SK-N-SH treated with all-trans-retinoic acid at 6 μM for 48 hours (cell line): ENCODE measurements around the gene PPP1R12B.
"Not testable (repeated sequence)": the region's sequence is repeated elsewhere in the genome, so short reads cannot be mapped to it uniquely, and the experiment has no call there.

Experiments used
- BACH2 ChIP-seq: fragments of 250-450 bp; sonication (Bioruptor Pico); IDR thresholded peaks from 2 replicates; pipeline ENCODE4 v1.9.0; 2021; ENCODE audit warnings: mild to moderate bottlenecking, borderline replicate concordance
- SNAI2 ChIP-seq: fragments of 250-450 bp; sonication (Bioruptor Pico); IDR thresholded peaks from 2 replicates; pipeline ENCODE4 v1.5.0; 2020; ENCODE audit warnings: mild to moderate bottlenecking, moderate library complexity
- ZC3H10 ChIP-seq: fragments of 250-450 bp; sonication (Bioruptor Pico); IDR thresholded peaks from 2 replicates; pipeline ENCODE4 v1.5.1; 2021; ENCODE audit warnings: mild to moderate bottlenecking, moderate library complexity
- ZFP3 ChIP-seq: fragments of 250-450 bp; sonication (Bioruptor Pico); IDR thresholded peaks from 2 replicates; pipeline ENCODE4 v1.5.0; 2020; ENCODE audit warnings: mild to moderate bottlenecking, moderate library complexity
- ZFP30 ChIP-seq: fragments of 450-650 bp; formaldehyde crosslinking; IDR thresholded peaks from 2 replicates; pipeline ENCODE4 v1.5.0; 2022; ENCODE audit warnings: mild to moderate bottlenecking, moderate library complexity
- ZNF70 ChIP-seq: fragments of 450-650 bp; formaldehyde crosslinking; IDR thresholded peaks from 2 replicates; pipeline ENCODE4 v1.5.0; 2020; ENCODE audit warnings: mild to moderate bottlenecking, moderate library complexity
- TF ChIP-seq, protein P1 (sequence below): fragments of 250-450 bp; sonication (Bioruptor Pico); IDR thresholded peaks from 2 replicates; pipeline ENCODE4 v1.5.1; 2020; ENCODE audit warnings: low read depth, mild to moderate bottlenecking, moderate library complexity
- TF ChIP-seq, protein P2 (sequence below): fragments of 250-450 bp; sonication (Bioruptor Pico); IDR thresholded peaks from 2 replicates; pipeline ENCODE4 v1.8.0; 2020; ENCODE audit warnings: mild to moderate bottlenecking, moderate library complexity, borderline replicate concordance

- TF ChIP-seq, protein P1, sequence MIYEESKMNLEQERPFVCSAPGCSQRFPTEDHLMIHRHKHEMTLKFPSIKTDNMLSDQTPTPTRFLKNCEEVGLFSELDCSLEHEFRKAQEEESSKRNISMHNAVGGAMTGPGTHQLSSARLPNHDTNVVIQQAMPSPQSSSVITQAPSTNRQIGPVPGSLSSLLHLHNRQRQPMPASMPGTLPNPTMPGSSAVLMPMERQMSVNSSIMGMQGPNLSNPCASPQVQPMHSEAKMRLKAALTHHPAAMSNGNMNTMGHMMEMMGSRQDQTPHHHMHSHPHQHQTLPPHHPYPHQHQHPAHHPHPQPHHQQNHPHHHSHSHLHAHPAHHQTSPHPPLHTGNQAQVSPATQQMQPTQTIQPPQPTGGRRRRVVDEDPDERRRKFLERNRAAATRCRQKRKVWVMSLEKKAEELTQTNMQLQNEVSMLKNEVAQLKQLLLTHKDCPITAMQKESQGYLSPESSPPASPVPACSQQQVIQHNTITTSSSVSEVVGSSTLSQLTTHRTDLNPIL = not testable (repeated sequence)
- not testable (repeated sequence) for TF ChIP-seq ZNF70 (CRISPR knock-in tag); ZFP30; SNAI2; ZFP3 (CRISPR knock-in tag); BACH2 (CRISPR knock-in tag); ZC3H10 (CRISPR knock-in tag)
- TF ChIP-seq, protein P2, sequence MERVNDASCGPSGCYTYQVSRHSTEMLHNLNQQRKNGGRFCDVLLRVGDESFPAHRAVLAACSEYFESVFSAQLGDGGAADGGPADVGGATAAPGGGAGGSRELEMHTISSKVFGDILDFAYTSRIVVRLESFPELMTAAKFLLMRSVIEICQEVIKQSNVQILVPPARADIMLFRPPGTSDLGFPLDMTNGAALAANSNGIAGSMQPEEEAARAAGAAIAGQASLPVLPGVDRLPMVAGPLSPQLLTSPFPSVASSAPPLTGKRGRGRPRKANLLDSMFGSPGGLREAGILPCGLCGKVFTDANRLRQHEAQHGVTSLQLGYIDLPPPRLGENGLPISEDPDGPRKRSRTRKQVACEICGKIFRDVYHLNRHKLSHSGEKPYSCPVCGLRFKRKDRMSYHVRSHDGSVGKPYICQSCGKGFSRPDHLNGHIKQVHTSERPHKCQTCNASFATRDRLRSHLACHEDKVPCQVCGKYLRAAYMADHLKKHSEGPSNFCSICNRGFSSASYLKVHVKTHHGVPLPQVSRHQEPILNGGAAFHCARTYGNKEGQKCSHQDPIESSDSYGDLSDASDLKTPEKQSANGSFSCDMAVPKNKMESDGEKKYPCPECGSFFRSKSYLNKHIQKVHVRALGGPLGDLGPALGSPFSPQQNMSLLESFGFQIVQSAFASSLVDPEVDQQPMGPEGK (CRISPR knock-in tag) = not testable (repeated sequence)
Measured at GRCh38 chr1:202460143-202460495, 111.6 kb downstream of the PPP1R12B start.
